PC-3 (cell line): ENCODE data around the gene NPY4R.
"Not testable (repeated sequence)": the region's sequence is repeated elsewhere in the genome, so short reads cannot be mapped to it uniquely, and the experiment has no call there.

ENCODE experiments used
- CTCF ChIP-seq: fragments of 300-600 bp; sonication (generic); conservative IDR thresholded peaks from 2 replicates; pipeline ENCODE4 v1.5.1; 2017; ENCODE audit warnings: antibody characterized with exemption, low read depth, mild to moderate bottlenecking, low read length
- EZH2phosphoT487 ChIP-seq: fragments of 300-600 bp; sonication (generic); IDR thresholded peaks from 2 replicates; pipeline ENCODE4 v1.6.1; 2018; ENCODE audit warnings: mild to moderate bottlenecking, antibody characterized with exemption, low read length, borderline replicate concordance

GRCh38 chr10:46411123-46411522 lies 54.6 kb downstream of the NPY4R start:
- TF ChIP-seq CTCF, EZH2phosphoT487: not testable (repeated sequence)
